ENCODE measurements around the gene STK38.
"Not testable (repeated sequence)": the region's sequence is repeated elsewhere in the genome, so short reads cannot be mapped to it uniquely, and the experiment has no call there.

STK38 gene

DNA sequence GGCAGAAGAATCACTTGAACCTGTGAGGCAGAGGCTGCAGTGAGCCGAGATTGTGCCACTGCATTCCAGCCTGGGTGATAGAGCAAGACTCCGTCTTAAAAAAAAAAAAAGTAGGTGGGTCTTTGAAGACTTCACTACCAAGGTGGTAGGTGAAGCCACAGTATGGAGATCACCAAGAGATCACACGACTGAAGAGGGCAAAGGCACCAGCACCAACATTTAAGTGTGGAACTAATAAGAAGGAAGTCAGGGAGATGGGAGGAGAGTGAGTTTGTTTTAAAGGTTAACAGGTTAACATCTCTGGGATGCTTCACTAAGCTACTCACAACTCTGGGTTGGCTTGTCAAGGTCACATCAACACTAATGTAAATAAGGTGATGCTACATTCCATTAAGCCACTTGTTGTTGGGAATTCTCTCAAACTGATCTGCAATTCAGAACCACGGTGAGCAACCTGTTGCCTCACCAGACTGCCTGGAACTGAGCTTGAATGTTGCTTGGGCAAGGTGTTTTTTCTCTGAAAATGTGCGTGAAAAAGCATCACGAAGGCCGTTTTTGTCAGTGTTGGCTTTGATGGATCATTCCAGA, 55.8 kb downstream of the STK38 start:
- in situ Hi-C loops (cut with MboI; ENCODE audit: low sequenced_read_pairs), result no loop called here

DNA sequence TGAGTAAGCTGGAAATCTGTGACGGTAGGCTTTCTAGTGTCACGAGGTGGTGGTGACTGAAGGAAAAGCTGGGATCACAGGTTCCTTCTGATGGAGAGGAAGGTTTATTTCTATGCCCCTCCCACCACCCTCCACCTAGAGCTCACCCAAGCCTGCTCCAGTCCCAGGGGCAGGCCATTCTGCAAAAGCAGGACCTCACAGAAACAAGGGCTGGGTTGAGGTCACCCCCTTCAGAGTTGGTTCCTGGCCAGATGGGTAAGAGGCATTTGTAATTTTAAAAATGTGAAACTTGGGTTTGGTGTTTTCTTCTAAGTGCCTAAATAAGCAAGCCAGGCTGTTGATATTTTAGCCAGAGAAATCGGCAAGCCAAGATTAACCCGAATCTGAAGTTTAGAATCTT, 57.9 kb downstream of the STK38 start:
- in situ Hi-C loops (cut with MboI; ENCODE audit: low sequenced_read_pairs), result no loop called here

DNA sequence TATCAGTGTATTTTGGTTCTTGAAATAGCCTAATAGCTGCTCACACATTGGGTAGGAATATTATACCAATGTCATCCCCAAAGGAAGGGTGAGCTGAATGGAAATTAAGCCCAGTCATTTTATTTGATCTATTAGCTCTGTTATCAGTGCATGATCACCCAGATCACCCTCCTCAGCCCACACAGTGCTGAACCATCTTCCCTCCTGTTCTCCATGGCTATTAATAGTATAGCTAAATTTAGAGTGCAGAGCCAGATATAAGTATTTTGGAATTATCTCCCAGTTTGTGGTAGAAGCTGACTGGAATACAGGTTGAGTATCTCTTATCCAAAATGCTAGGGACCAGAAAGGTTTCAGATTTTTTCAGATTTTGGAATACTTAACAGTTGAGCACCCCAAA, 59.1 kb downstream of the STK38 start:
- in situ Hi-C loops (cut with MboI; ENCODE audit: low sequenced_read_pairs), result no loop called here

DNA sequence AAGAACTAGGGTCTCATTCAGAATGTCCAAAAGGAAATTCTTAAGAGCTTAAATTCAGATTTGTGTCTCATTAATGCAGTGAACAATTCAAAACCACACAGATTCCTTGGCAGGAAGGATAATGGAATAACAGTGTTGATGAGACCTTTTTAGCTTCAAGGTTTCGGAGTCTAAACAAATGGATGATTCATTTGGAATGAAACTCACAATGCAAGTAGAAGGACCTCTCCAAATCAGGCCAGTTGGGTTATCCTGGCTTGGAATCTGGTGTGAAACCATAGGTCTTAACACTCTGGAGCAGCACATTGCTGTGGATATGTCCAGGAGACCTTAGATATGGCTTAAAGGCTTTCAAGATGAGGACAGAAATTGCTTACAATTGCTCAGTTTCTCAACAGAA, 59.6 kb downstream of the STK38 start:
- in situ Hi-C loops (cut with MboI; ENCODE audit: low sequenced_read_pairs), result no loop called here

DNA sequence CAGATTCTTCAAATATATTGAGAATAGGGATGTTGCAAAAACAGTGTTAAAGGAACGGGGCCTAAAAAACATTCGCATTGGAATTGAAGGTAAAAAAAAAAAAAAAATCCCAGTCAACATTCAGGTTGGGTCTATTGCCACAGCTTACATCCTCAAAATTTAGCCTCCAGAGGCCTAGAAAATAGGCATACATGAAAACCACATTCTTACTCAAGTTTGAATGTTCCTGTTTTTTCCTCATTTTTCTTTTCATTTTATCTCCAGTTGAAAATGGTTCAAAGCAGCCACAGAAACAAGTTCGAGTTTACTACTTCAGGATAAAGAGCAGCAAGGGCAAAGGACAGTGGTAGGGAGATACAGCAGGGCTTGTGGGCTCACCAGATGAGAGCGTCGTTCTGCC, 62.5 kb downstream of the STK38 start:
- in situ Hi-C loops (cut with MboI; ENCODE audit: low sequenced_read_pairs), result no loop called here

DNA sequence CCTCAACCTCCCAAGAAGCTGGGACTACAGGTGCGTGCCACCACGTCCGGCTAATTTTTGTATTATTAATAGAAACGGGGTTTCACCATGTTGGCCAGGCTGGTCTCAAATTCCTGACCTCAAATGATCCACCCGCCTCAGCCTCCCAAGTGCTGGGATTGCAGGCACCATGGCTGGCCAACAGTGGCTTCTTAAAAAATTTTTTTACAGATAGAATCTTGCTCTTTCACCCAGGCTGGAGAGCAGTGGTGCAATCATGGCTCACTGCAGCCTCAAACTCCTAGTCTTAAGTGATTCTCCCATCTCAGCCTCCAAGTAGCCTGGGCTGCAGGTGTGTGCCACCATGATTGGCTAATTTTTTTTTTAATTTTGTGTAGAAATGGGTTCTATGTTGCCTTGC, 64.0 kb downstream of the STK38 start:
- in situ Hi-C loops (cut with MboI; ENCODE audit: low sequenced_read_pairs), result not testable (repeated sequence)

DNA sequence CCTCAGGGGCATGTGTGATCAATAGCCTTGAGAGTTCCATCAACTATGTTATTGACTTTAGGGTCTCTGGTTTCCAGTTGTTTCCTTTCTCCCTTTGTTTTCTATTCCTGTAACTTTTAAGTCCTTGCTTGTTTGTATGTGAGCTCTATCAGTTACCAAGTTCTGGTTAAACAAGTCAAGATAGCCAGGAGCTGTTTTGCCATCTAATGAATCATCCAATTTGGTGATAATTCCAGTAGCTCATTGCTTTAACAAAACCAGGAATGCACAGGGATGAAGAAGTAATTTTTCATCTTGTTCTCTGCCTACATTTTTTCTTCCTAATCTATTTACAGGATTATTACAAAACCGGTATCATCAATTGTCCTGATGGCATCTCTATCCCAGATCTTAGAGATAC, 68.0 kb downstream of the STK38 start:
- in situ Hi-C loops (cut with MboI; ENCODE audit: low sequenced_read_pairs), result no loop called here

DNA sequence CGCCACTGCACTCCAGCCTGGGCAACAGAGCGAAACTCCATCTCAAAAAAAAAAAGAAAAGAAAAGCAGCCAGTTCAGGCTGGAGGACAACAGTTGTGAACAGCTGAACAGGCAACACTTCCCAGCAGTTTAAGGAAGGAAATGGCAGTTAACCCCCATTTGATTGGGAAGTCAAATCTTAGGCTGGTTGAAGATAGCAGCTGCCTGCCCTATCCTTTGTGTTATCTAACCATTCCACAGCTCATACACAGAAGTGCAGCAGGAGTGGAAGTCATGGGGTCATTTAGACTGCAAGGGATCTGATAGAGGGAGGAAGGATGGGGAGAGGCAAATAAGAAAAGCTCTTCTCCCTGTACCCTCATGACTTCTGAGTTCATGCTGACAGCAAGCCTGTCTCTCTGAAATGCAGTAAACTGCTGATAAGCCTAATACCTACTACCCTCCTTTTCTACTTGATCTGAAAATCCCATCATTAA, 69.2 kb downstream of the STK38 start:
- in situ Hi-C loops (cut with MboI; ENCODE audit: low sequenced_read_pairs), result no loop called here

DNA sequence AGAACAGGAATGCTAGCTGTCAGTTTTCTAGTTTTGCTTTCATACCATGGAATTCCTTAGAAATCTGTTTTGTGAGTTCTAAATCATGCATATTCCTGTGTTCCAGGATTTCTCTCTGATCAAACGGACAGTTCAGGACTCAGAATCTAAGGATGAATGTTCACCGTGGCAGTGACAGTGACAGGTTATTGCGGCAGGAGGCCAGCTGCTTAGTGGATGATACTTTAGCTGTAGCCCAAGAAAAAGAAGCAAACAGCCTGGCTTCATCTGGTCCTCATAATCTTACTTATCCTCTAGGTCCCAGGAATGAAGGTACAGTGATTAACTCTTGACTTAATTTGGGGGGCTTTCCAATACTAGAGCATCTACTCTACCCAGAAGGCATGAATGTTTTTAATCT, 77.3 kb downstream of the STK38 start:
- in situ Hi-C loops (cut with MboI; ENCODE audit: low sequenced_read_pairs), result no loop called here

DNA sequence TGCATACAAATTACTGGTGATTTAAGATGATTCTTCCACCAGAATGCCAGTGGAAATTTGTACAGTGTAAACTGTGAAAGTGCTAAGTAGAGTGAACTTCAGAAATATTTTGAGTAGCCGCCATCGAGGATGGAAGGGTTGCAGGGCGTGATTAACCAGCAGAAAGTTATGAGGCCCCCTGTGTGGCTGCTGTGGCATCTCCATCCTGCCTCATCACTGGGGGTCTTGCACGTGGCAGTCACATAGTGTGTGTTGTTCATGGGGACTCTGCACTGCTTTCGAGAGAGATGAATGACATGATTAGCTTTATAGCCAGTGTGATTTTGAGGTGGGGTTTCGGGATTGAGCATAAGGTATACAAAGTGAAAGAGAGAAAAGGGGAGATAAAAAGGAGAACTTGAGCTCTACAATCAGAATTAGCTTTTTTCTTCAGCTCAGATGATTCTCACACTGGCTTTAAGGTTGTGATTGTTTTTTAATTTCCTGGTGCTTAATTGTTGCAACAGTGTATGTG, 78.1 kb downstream of the STK38 start:
- in situ Hi-C loops (cut with MboI; ENCODE audit: low sequenced_read_pairs), result no loop called here

DNA sequence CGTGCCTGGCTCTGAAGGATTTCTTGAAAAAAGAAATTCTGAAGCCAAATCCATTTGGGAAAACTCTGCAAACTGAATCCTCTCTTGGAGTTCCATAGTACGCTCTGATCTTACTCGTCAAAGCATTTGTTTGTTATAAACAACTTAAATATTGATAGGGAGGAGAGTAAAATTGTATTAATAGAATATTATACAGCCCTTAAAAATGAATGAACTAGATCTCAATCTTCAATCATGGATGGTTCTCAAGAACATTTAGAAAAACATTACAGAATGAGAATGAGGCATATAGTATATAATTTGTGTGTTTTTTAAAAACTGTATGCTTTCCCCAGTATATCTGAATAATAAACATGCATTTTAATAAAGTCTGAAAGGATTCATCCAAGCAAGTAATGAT, 79.7 kb downstream of the STK38 start:
- in situ Hi-C loops (cut with MboI; ENCODE audit: low sequenced_read_pairs), result no loop called here

DNA sequence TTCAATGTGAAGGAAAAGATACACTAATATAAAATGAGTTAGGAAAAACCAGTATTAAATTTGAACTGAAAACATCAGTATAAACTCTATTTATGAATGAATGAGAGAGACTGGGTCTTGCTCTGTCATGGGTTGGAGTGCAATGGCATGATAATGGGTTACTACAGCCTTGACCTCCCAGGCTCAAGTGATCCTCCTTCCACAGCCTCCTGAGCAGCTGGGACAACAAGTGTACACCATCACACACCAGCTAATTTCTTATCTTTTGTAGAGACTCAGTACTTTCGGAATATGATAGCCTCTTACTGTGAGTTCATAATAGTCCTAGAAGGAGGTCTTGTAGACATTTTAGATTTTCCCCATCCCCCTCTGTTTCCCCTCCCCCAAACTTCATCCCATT, 83.0 kb downstream of the STK38 start:
- in situ Hi-C loops (cut with MboI; ENCODE audit: low sequenced_read_pairs), result no loop called here

DNA sequence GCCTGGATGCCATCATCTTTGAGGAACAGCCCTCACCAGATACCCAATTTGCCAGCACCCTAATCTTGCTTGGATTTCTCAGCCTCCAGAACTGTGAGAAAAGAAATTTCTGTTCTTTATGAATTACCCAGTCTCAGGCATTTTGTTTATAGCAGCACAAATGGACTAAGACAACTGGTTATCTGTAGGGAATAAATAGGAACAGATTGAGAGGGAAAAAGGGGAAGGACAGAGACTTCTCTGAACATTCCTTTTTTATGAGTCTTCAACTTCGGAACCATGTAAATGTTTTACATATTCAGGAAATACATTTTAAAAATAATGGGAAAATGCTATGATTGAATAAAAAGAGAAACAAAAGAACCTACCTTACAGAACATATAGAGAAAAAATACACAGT, 83.6 kb downstream of the STK38 start:
- in situ Hi-C loops (cut with MboI; ENCODE audit: low sequenced_read_pairs), result no loop called here

DNA sequence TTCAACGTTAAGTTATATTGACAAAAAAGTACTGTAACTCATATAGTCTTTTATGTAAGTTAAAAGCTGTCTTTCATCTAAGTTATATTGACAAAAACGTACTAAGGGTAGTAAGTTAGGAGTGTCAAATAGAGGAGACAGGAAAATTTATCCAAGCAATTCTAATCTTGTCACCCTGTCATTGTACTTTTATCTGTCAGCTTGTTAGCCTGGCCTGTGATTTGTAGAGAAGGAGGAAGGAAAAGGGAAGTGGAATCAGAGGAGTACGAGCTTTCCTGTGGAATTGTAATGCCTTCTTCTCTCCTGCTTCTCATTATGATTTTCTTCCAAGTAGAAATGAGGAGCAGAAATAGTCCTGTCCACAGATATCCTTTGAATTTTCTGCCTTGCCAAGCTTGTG, 85.6 kb downstream of the STK38 start:
- in situ Hi-C loops (cut with MboI; ENCODE audit: low sequenced_read_pairs), result no loop called here

DNA sequence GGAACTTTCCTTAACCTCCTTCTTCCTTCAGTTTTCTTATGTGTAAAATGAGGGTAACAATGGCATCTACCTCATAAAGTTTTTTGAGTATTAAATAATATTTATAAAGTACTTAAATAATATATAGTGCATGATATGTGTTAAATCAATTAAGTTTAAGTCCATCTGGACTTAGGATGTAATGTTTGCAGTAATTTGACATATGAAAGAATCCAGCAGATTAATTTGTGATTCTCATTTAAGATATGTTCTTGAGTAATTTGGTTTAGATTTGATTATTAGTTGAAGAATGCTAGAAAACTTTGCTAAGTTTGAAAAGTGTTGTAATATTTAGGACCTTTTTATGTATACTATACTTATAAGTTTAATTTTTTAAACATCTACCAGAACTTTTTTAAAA, 86.4 kb downstream of the STK38 start:
- in situ Hi-C loops (cut with MboI; ENCODE audit: low sequenced_read_pairs), result no loop called here

DNA sequence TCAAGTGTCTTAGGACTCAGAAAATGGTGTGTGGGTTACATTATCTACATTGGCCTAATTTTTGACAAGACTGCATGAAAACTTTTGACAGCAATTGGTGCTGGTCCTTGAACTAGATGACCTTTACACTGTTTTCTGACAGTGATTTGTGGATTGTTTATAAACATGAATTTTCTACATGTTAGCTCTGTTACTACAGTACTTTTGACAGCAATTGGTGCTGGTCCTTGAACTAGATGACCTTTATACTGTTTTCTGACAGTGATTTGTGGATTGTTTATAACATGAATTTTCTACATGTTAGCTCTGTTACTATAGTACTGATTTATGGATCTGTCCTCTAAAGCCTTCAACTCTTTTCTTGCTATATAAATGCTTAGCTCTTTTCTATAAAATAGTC, 87.8 kb downstream of the STK38 start:
- in situ Hi-C loops (cut with MboI; ENCODE audit: low sequenced_read_pairs), result no loop called here

DNA sequence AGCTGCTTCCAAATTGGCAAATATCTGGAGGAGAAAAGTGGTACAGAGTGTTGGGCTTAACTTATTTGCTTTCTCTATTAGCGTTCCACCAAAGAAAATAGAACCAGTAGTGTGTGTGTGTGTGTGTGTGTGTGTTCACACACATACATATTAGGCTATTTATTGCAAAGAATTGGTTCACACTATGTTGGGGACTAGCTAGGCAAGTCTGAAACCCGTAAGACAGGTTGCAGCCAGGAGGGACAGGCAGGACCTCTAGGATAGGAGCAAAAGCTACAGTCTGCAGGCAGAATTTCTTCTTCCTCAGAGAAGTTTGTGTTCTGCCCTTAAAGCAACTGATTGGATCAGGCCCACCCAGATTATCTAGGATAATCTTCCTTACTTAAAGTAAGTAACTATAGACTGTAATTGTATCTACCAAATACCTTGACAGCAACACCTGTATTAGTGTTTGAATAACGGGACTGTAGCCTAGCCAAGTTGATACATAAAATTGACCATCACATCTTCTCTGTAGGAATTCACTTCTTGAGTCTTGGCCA, 91.7 kb downstream of the STK38 start:
- in situ Hi-C loops (cut with MboI; ENCODE audit: low sequenced_read_pairs), result no loop called here

DNA sequence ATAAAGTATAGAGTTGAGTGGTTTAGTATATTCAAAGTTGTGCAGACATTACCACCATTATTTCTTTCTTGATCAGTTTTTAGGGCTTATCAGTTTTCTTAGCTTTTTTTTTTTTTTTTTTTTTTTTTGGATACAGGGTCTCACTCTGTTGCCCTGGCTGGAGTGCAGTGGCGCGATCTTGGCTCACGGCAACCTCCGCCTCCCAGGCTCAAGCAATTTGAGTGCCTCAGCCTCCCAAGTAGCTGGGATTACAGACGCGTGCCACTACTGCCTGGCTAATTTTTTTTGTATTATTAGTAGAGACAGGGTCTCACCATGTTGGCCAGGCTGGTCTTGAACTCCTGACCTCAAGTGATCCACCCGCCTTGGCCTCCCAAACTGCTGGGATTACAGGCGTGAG, 94.4 kb downstream of the STK38 start:
- in situ Hi-C loops (cut with MboI; ENCODE audit: low sequenced_read_pairs), result not testable (repeated sequence)

DNA sequence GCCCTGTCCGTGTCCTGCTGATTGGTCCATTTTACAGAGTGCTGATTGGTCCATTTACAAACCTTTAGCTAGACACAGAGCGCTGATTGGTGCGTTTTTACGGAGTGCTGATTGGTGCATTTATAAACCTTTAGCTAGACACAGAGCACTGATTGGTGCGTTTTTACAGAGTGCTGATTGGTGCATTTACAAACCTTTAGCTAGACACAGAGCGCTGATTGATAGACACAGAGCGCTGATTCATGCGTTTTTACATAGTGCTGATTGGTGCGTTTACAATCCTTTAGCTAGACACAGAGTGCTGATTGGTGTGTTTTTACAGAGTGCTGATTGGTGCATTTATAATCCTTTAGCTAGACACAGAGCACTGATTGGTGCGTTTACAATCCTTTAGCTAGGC, 98.1 kb downstream of the STK38 start:
- in situ Hi-C loops (cut with MboI; ENCODE audit: low sequenced_read_pairs), result not testable (repeated sequence)

DNA sequence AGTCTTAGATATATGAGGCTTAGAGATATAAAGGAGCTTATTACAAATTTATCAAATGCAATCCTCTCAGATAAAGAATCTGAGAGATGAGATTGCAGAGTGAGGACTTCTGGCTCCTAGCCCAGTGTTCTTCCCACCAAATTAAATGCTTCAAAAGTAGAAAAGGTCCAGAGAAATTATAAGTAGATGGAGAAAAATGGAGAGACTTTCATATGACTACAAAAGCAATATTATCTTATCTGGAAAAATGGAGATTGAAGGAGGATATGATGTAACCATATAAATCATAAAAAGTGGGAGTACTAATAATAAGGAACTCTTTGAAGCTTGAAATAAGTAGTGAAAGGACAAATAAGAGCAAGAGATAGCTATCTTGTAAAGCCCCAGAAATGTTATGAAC, 101.7 kb downstream of the STK38 start:
- in situ Hi-C loops (cut with MboI; ENCODE audit: low sequenced_read_pairs), result no loop called here

DNA sequence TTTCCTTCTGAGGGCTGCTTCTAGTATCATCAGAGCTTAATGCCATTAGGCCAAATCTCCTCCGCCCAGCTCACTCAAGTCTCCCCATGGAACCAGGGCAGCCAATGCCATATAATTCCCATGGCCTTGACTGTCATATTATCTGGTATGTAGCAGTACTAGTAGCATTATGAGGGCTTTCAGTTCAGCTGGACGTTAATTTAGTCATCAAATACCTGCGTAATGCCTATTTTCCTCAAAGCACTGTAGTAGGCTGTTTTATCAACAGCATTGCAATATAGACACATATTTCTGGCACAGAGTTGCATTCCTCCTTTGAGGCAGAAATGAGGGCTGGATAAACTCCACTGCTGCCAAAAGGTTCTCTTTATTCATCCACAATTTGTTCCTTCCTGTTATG, 102.8 kb downstream of the STK38 start:
- in situ Hi-C loops (cut with MboI; ENCODE audit: low sequenced_read_pairs), result no loop called here

All from HL-60/S4 (cell line).